AG09309 (cell line): Measurements from ENCODE around the gene CD37.
A peak's percentile ranks its signal among the peaks of the same experiment; 100 is the strongest.
"Not testable (repeated sequence)": the region's sequence is repeated elsewhere in the genome, so short reads cannot be mapped to it uniquely, and the experiment has no call there.

ENCODE experiments used
- DNase-seq: peaks from one replicate; pipeline ENCODE4 v3.0.0-alpha.2; 2010; ENCODE audit warnings: low read depth
- H3K4me3 ChIP-seq: 2 replicates; pipeline ENCODE4 v1.5.1; 2011; ENCODE audit warnings: mild to moderate bottlenecking, low read depth, low read length, moderate library complexity; ENCODE audit not compliant: control insufficient read depth
- TF ChIP-seq, protein P1 (sequence below): IDR thresholded peaks from 2 replicates; pipeline ENCODE4 v1.5.1; 2011; ENCODE audit warnings: mild to moderate bottlenecking, low read depth, low read length, inconsistent platforms; ENCODE audit not compliant: insufficient read depth, control insufficient read depth; ENCODE audit errors: missing control alignments

Gene CD37

DNA sequence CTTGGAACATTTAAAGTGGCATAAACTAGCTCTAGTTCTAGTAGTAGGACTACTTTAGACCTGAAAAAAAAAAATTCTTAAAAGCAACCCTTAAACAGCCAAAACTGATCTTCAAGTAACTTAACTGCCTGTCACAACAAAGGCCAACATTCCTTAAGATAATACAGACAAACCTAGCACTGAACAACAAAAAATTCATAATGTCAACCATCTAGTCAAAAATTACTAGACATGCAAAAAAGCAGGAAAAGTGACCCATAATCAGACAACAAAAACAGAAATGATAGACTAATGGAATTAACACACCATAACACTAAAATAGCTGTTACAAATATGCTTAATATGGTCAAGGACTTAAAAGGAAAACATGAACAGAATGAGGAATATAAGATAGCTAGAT lies 16.9 kb upstream of the CD37 start:
- H3K4me3 ChIP-seq: no peak overlapping the region
- no peak for DNase-seq
- TF ChIP-seq, protein P1, sequence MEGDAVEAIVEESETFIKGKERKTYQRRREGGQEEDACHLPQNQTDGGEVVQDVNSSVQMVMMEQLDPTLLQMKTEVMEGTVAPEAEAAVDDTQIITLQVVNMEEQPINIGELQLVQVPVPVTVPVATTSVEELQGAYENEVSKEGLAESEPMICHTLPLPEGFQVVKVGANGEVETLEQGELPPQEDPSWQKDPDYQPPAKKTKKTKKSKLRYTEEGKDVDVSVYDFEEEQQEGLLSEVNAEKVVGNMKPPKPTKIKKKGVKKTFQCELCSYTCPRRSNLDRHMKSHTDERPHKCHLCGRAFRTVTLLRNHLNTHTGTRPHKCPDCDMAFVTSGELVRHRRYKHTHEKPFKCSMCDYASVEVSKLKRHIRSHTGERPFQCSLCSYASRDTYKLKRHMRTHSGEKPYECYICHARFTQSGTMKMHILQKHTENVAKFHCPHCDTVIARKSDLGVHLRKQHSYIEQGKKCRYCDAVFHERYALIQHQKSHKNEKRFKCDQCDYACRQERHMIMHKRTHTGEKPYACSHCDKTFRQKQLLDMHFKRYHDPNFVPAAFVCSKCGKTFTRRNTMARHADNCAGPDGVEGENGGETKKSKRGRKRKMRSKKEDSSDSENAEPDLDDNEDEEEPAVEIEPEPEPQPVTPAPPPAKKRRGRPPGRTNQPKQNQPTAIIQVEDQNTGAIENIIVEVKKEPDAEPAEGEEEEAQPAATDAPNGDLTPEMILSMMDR: no peak

DNA sequence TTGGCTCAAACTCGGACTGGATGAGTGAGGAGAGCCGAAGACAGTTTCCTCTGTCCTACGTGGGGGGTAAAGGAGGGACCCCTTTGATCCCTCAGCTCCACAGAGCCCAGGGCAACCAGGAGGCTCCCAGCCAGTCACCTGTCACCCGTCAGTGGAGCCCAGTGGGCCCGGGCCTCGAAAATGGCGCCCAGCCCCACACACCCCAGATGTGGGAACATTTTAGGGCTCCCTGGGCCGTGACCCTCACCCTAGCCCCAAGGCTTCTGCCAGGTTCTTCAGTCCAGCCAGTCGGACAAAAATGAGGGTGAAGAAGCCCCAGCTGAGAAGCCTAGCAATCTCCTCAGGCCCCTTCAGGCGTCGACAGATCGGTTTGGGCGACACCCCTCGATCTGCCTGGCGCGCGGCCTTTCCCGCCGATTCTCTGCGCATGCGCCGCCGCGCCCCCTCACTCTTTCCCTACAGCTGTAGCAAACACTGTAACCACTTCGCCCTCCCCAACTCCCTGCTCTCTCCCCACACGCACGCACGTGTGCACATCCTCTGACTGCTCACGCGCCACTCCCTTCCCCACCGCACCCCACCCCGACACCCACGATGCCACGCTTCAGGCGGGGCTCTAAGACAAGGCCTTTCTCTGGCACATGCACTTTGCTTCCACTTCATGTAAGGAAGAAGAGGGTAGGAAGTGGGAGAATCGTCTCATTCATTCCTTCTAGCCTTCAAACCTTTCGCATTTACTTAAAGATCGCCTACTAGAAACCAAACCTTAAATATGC lies 10.2 kb upstream of the CD37 start, which contains the start of gene SLC6A16:
Gene SLC6A16 (minus strand): TSS at position 391 of the 776 bp plus-strand sequence. CDS start 13,844 bp downstream, outside the sequence.
- no peak for DNase-seq
- no peak within 1 kb of the TSS for H3K4me3 ChIP-seq
- TF ChIP-seq, protein P1: no peak

DNA sequence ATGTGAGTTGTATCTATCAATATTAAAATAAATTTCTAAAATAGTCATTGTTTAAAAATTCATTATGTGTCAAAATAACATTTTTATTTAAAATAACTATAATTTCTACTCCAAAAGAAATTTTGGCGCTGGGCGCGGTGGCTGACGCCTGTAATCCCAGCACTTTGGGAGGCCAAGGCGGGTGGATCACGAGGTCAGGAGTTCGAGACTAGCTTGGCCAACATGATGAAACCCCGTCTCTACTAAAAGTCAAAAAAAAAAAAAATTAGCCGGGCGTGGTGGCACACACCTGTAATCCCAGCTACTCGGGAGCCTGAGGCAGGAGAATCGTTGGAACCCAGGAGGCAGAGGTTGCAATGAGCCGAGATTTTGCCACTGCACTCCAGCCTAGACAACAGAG lies 9.4 kb upstream of the CD37 start:
- DNase-seq, H3K4me3 ChIP-seq: not testable (repeated sequence)

DNA sequence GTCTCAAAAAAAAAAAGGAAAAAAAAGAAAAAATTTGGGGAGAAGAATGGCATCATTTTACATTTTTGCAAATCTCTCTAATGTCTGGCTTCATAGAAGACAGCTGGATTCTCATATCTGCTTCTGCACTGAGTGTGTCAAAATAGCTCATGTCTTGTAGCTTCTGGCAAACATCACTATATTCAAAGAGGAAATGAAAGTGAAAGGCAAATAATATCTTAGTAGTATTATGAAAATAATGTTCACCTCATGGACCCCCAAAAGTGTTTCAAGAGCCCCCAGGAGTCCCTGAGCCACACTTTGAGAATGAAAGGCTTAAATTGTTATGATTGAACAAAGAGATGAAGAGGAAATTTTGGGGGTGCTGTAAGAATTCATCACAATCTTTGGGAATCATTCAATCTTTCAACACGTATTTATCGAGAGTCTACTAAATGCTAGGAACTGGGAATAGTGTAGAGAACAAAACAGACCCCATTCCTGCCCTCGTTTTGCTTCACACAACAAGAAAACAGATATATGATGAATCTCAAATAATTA lies 9.0 kb upstream of the CD37 start:
- H3K4me3 ChIP-seq: no peak overlapping the region
- TF ChIP-seq, protein P1: no peak
- no peak for DNase-seq

DNA sequence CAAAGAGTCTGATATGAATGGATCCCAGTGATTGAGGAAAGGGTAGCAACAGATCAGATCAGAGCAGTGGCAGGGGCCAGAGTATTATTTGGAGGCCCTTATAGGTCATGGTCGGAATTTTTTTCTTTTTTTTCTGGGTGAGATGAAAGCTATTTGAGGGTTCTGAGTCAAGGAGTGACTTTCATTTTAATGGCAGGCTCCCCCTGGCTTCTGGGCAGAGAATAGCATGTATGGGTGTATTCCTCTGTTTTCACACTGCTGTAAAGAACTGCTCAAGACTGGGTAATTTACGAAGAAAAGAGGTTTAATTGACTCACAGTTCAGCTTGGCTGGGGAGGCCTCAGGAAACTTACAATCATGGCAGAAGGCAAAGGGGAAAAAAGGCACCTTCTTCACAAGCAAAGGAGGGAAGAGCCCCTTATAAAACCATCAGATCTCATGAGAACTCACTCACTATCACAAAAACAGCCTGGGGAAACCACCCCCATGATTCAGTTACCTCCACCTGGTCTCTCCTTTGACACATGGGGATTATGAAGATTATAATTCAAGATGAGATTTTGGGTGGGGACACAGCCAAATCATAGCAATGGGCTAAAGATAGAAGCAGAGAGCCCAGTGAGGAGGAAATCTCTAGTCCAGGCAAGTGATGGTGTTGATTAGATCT lies 7.2 kb upstream of the CD37 start:
- H3K4me3 ChIP-seq: no peak overlapping the region
- no peak for DNase-seq
- TF ChIP-seq, protein P1: peak; percentile 69

DNA sequence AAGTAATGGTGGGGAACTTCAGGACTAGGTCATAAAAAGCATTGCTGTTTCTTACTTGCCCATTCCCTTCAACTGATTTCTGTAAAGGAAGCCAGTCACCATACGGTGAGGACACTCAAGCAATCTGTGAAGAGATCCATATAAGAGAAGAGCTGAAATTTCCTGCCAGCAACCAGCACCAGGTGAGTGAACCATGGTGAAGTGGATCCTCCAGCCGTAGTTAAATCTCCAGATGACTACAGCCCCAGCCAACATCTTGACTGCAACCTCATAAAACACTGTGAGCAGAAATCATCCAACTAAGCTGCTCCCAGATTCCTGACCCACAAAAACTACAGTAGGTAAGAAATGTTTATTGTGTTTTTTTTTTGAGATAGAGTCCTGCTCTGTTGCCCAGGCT lies 6.5 kb upstream of the CD37 start:
- no peak for DNase-seq
- TF ChIP-seq, protein P1: no peak
- no peak overlapping the region for H3K4me3 ChIP-seq

DNA sequence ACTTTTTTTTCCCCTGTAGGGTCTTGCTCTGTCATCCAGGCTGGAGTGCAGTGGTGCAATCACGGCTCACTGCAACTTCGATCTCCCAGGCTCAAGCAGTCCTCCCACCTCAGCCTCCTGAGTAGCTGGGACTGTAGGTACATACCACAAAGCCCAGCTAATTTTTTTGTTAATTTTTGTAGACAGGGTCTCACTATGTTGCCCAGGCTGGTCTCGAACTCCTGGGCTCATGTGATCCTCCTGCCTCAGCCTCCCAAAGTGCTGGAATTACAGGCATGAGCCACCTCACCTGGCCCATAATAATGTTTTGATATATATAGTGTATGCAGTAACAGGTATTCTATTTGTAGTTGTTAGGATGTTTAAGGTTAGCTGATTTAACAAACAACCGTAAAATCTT lies 4.0 kb upstream of the CD37 start:
- not testable (repeated sequence) for H3K4me3 ChIP-seq, DNase-seq
